ENCODE results near the gene GTF2IRD1. TPM values are rescaled to one million over a fixed set of nuclear protein-coding genes. Genes with fewer than 3 reads are reported as not detected.
A peak's percentile ranks its signal among the peaks of the same experiment; 100 is the strongest.

Gene GTF2IRD1
- total and polyA plus RNA-seq, 2 of the 13 experiments (the other 11 are each of a cell fraction or from before 2014, with no cell fraction given), result 16.5 to 26.7 TPM

- Histone ChIP-seq H3K4me2 (ENCODE audit: low read depth, low read length) (no peak overlapping the region), H3K27ac (ENCODE audit: extremely low read length, insufficient read depth, low read length) (no peak overlapping the region), H3K27me3 (ENCODE audit: control insufficient read depth in 1 of 2, insufficient read depth in 2 of 2, low read length in 2 of 2) (no peaks in the 10 kb centered on the region), H3K9me3 (ENCODE audit: low read length) (no peaks in the 10 kb centered on the region), H3K79me2 (ENCODE audit: insufficient read depth, low read length) (no peaks in the 10 kb centered on the region), H4K20me1 (ENCODE audit: insufficient read depth, low read length) (no peaks in the 10 kb centered on the region), H3K4me1 (ENCODE audit: insufficient read depth, low read length) (peaks cover 20% of the 10 kb centered on the region), H3K36me3 (replicated peaks in 1 of 2; ENCODE audit: control insufficient read depth in 1 of 2, insufficient read depth in 2 of 2, low read length in 2 of 2) (no peaks in the 10 kb centered on the region; a peak in 1 of 5 replicates), H3K4me3 (replicated peaks in 1 of 3; ENCODE audit: insufficient read depth in 1 of 3, low read depth in 2 of 3, low read length in 3 of 3) (no peak overlapping the region), H3K9ac (ENCODE audit: insufficient read depth, low read depth, low read length) (no peak overlapping the region), H2AFZ (ENCODE audit: low read length) (no peak overlapping the region)
- intact Hi-C loops (cut with micrococcal nuclease; ENCODE audit: unreplicated experiment), result no loop called here
- no TSS peak for BruUV-seq (replicated peaks)
- WGBS (ENCODE audit: low lambda C conversion rate), result 30% methylated on average over 5 of the region's 5 CpGs
- ChIA-PET POLR2A (interaction anchor here (1.6 kb wide), 1 partner anchor 11 kb away, joined by 8 read pairs; no protein-coding TSS in a partner anchor), CTCF (ENCODE audit: low intra/inter-chr PET ratio, low total read pairs) (no interaction called here)
- DNase-seq (ENCODE audit: low spot score) (no peak), ATAC-seq (peak; percentile 38), FAIRE-seq (no peak)
- in situ Hi-C loops (cut with HindIII; ENCODE audit: extremely low pct_ligation_motif_present, low pct_unique_long_range_greater_than_20kb), result loop anchor here (25.0 kb wide), 1 partner anchor 356 kb away; the partner anchor contains the start of gene LAT2
- TF ChIP-seq SSRP1 (CRISPR knock-in tag; IDR thresholded peaks at IDR 0.05) (no peak), TFDP2 (CRISPR knock-in tag; IDR thresholded peaks at IDR 0.05) (no peak), ZBTB38 (CRISPR knock-in tag; IDR thresholded peaks at IDR 0.05) (peak; percentile 26; the same call in 1 of the 2 replicates), SRSF4 (IDR thresholded peaks at IDR 0.05; ENCODE audit: low read depth, low read length, poor library complexity, severe bottlenecking) (no peak), ZNF382 (CRISPR knock-in tag; IDR thresholded peaks at IDR 0.05; ENCODE audit: borderline replicate concordance) (no peak), FOSL2 (CRISPR knock-in tag; IDR thresholded peaks at IDR 0.05) (0 out of 2 replicates have a peak, but pooled peaks have one; percentile 18), TFDP1 (CRISPR knock-in tag; IDR thresholded peaks at IDR 0.05; ENCODE audit: borderline replicate concordance) (no peak), JDP2 (CRISPR knock-in tag; IDR thresholded peaks at IDR 0.05; ENCODE audit: borderline replicate concordance) (no peak), ZBTB4 (CRISPR knock-in tag; IDR thresholded peaks at IDR 0.05; ENCODE audit: borderline replicate concordance) (0 out of 2 replicates have a peak, but pooled peaks have one; percentile 22), ZNF782 (CRISPR knock-in tag; IDR thresholded peaks at IDR 0.05; ENCODE audit: borderline replicate concordance) (no peak), GPBP1L1 (CRISPR knock-in tag; IDR thresholded peaks at IDR 0.05) (no peak), CHD2 (IDR thresholded peaks at IDR 0.05; ENCODE audit: low read depth, low read length) (no peak)
Observed at GRCh38 chr7:74568658-74569057, 115.0 kb downstream of the GTF2IRD1 start.
